K562 (cell line): ENCODE data around the gene BCR. TPM values are rescaled to one million over a fixed set of nuclear protein-coding genes. Genes with fewer than 3 reads are reported as not detected.

Experiments used
- ATAC-seq: fragments of 200-7000 bp; cut with Tn5 transposase; 3 replicates; pipeline ENCODE4 v1.9.1; 2020; ENCODE audit warnings: moderate library complexity
- BruUV-seq: library from RNA; stranded (reverse); fragments of 400-500 nt; replicated peaks from 2 replicates; lab custom pipeline; 2021; lab: Mats Ljungman, UMichigan
- CTCF ChIA-PET: fragments of 300-600 bp; formaldehyde crosslinking; extraction: SDS; loops from one replicate; lab custom pipeline; 2021; ENCODE audit warnings: low intra/inter-chr PET ratio; lab: Yijun Ruan, JAX
- POLR2A ChIA-PET: fragments of 300-600, 350-650 bp; sonication (Branson Sonifier 250); formaldehyde crosslinking; extraction: SDS; loops from one replicate; lab custom pipeline; 2021; ENCODE audit warnings: antibody characterized with exemption, inconsistent platforms; lab: Yijun Ruan, JAX
- DNase-seq, 4 experiments: peaks; one replicate each; pipeline versions ENCODE4 v3.0.0 to v3.0.0-alpha.2; 2011 to 2018; ENCODE audit warnings: low spot score in 3 of 4, mixed read lengths in 3 of 4; ENCODE audit errors: extremely low read depth in 1 of 4
- FAIRE-seq: peaks from 2 replicates; lab custom pipeline; 2011; peaks lifted over from hg19 to GRCh38; lab: Jason Lieb, UNC
- H2AFZ ChIP-seq: 2 replicates; pipeline ENCODE4 v1.6.0; 2011; ENCODE audit warnings: low read depth, low read length, control low read depth, inconsistent platforms
- H3K27ac ChIP-seq: fragments of 200-600 bp; 3 replicates; pipeline ENCODE4 v1.8.0; 2011; ENCODE audit warnings: low read depth, mild to moderate bottlenecking, control low read depth, inconsistent platforms, low read length, moderate library complexity, mixed read lengths; ENCODE audit errors: extremely low read depth
- H3K27me3 ChIP-seq, 2 experiments: fragments of 300-600 bp in 1 of 2; 2 replicates in 1 of 2; 3 replicates in 1 of 2; pipeline versions ENCODE4 v1.6.0 to v1.8.0; 2011; ENCODE audit warnings: inconsistent platforms in 2 of 2, low read length in 2 of 2, mild to moderate bottlenecking in 1 of 2, mixed read lengths in 1 of 2, moderate library complexity in 1 of 2; ENCODE audit not compliant: control insufficient read depth in 2 of 2, insufficient read depth in 2 of 2
- H3K36me3 ChIP-seq: fragments of 300-600 bp; 3 replicates; pipeline ENCODE4 v1.8.0; 2011; ENCODE audit warnings: mild to moderate bottlenecking, low read length, inconsistent platforms; ENCODE audit not compliant: control insufficient read depth, insufficient read depth
- H3K4me1 ChIP-seq, 2 experiments: fragments of 200-600 bp in 1 of 2; replicated peaks in 1 of 2; 2 replicates in 1 of 2; 3 replicates in 1 of 2; pipeline versions ENCODE4 v1.5.1 to v1.8.0; 2011; ENCODE audit warnings: inconsistent platforms in 2 of 2, low read length in 2 of 2, mild to moderate bottlenecking in 1 of 2, mixed read lengths in 1 of 2, moderate library complexity in 1 of 2; ENCODE audit not compliant: control insufficient read depth in 2 of 2, insufficient read depth in 2 of 2
- H3K4me2 ChIP-seq: 2 replicates; pipeline ENCODE4 v1.6.1; 2011; ENCODE audit warnings: low read length, control low read depth, inconsistent platforms, mixed read lengths; ENCODE audit not compliant: insufficient read depth
- H3K4me3 ChIP-seq: fragments of 200-600 bp; sonication (generic), shearing (Covaris generic); 2 replicates; pipeline ENCODE4 v1.5.1; 2016; ENCODE audit warnings: control low read depth, inconsistent platforms
- H3K79me2 ChIP-seq: fragments of 200-600 bp; 3 replicates; pipeline ENCODE4 v1.8.0; 2011; ENCODE audit warnings: low read length, inconsistent platforms; ENCODE audit not compliant: control insufficient read depth, insufficient read depth
- H3K9ac ChIP-seq, 2 experiments: 2 replicates each; pipeline versions ENCODE4 v1.6.0 to v1.6.1; 2011; ENCODE audit warnings: low read depth in 2 of 2, low read length in 2 of 2, control low read depth in 1 of 2, inconsistent platforms in 1 of 2, mild to moderate bottlenecking in 1 of 2, mixed read lengths in 1 of 2; ENCODE audit not compliant: insufficient read depth in 1 of 2
- H3K9me1 ChIP-seq: one replicate; pipeline ENCODE4 v1.6.0; 2011; ENCODE audit warnings: inconsistent platforms, mild to moderate bottlenecking, low read length, moderate library complexity; ENCODE audit not compliant: control insufficient read depth, insufficient read depth
- H3K9me3 ChIP-seq: replicated peaks from 2 replicates; pipeline ENCODE4 v1.5.1; 2011; ENCODE audit warnings: low read depth, low read length, inconsistent platforms; ENCODE audit not compliant: control insufficient read depth, insufficient read depth
- H4K20me1 ChIP-seq: replicated peaks from 2 replicates; pipeline ENCODE4 v1.6.1; 2011; ENCODE audit warnings: low read length, inconsistent platforms, mixed read lengths; ENCODE audit not compliant: control insufficient read depth, insufficient read depth
- CBFA2T3 ChIP-seq: fragments of 450-650 bp; IDR thresholded peaks from 2 replicates; pipeline ENCODE4 v1.6.1; 2017
- E2F1 ChIP-seq: sonication (generic); formaldehyde crosslinking; IDR thresholded peaks from 2 replicates; pipeline ENCODE4 v1.8.1; 2023; ENCODE audit warnings: mild to moderate bottlenecking, missing genetic modification reagents, moderate library complexity
- HMGXB4 ChIP-seq: sonication (generic); formaldehyde crosslinking; IDR thresholded peaks from 2 replicates; pipeline ENCODE4 v1.8.1; 2023; ENCODE audit warnings: mild to moderate bottlenecking, missing genetic modification reagents
- HNRNPH1 ChIP-seq: fragments of 200-400 bp; formaldehyde crosslinking; optimal IDR thresholded peaks from 2 replicates; pipeline ENCODE3; 2017; ENCODE audit warnings: low read depth, mild to moderate bottlenecking, low read length, moderate library complexity
- ZKSCAN1 ChIP-seq: fragments of 150-350 bp; IDR thresholded peaks from 2 replicates; pipeline ENCODE4 v1.6.1; 2016; ENCODE audit warnings: low read depth, low read length
- ZNF347 ChIP-seq: fragments of 450-650 bp; formaldehyde crosslinking; IDR thresholded peaks from 2 replicates; pipeline ENCODE4 v1.4.0; 2020; ENCODE audit warnings: low read depth, mild to moderate bottlenecking, moderate library complexity
- WGBS: fragments of 100-300 bp; shearing (Covaris generic); methylation state at CpG from one replicate; pipeline ENCODE4 v1.1.6; 2016; ENCODE audit warnings: low coverage, mixed read lengths; ENCODE audit not compliant: insufficient coverage; ENCODE audit errors: missing lambda C conversion rate; 5-methylcytosine and 5-hydroxymethylcytosine counted together
- in situ Hi-C: fragments of 300-500 bp; cut with MboI; formaldehyde crosslinking; loops from 4 replicates; pipeline ENCODE4 v1.15.0; 2018; ENCODE audit warnings: inconsistent platforms, mixed read lengths
- intact Hi-C: fragments of 100-400 bp; cut with micrococcal nuclease; formaldehyde crosslinking; loops from 2 replicates; pipeline ENCODE4 v1.14.2; 2022
- polyA plus RNA-seq, 8 experiments: library from polyadenylated mRNA; depleted of rRNA in 4 of 8; stranded (reverse) in 5 of 8; unstranded in 3 of 8; fragments of >200 nt; fragmentation: Nextera tagmentation in 2 of 8; fragmentation: Illumina TruSeq in 1 of 8; extraction: Ambion mirVana in 2 of 8; extraction: Trizol in 1 of 8; gene quantifications; 2 replicates each; pipeline versions ENCODE4 v1.2.1 to v1.2.3, GENCODE V29; 2011 to 2014; ENCODE audit warnings: inconsistent platforms in 1 of 8, missing spikeins in 1 of 8
- total RNA-seq, 7 experiments: library from RNA; depleted of rRNA in 6 of 7; stranded (reverse); fragments of >200 nt in 6 of 7; fragmentation: Illumina TruSeq in 2 of 7; extraction: Trizol in 2 of 7; gene quantifications; 2 replicates each; pipeline versions ENCODE4 v1.2.1 to v1.2.3, GENCODE V29; 2011 to 2021; ENCODE audit warnings: low replicate concordance in 1 of 7

BCR gene
- total and polyA plus RNA-seq, 9 of the 15 experiments (the other 6 are each of a cell fraction or from before 2014, with no cell fraction given) = 0.41 to 150 (median 45.6) TPM

GRCh38 chr22:23152238-23153114 is 27.8 kb upstream of the BCR start:
- H3K27me3 ChIP-seq = peaks cover 79 to 93% of the 10 kb centered on the region in 2 experiments
- peaks cover 4% of the 10 kb centered on the region for H3K9me1 ChIP-seq
- 3% methylated on average over 19 of the region's 19 CpGs for WGBS
- no TSS peak for BruUV-seq
- in situ Hi-C loops (loop anchor here (25.0 kb wide), 1 partner anchor 435 kb away; the partner anchor contains the start of gene IGLL1), intact Hi-C loops (no loop called here)
- CTCF ChIA-PET = interaction anchor here (1.1 kb wide), 1 partner anchor 193 kb away, joined by 3 read pairs; no protein-coding TSS in a partner anchor
- FAIRE-seq (no peak), ATAC-seq (peak; percentile 2), DNase-seq (peak in 1 of 4 experiments; percentile 62)
- no peak overlapping the region for H3K4me2 ChIP-seq
- POLR2A ChIA-PET = interaction anchor here (0.8 to 86.5 kb wide), 7 partner anchors 8 to 129 kb away, joined by 3 to 3476 read pairs (median 15); partner anchors contain the start of genes BCR, RAB36 and RSPH14
- H3K79me2 ChIP-seq = no peaks in the 10 kb centered on the region
- no peak overlapping the region for H3K27ac ChIP-seq
- peaks cover 82% of the 10 kb centered on the region for H4K20me1 ChIP-seq
- peaks cover 4 to 33% of the 10 kb centered on the region in 2 experiments; a peak in 4 of 5 replicates for H3K4me1 ChIP-seq
- no peak overlapping the region for H3K4me3 ChIP-seq
- H2AFZ ChIP-seq = peak overlapping the region; percentile 0; the same call in 1 of the 2 replicates
- no peaks in the 10 kb centered on the region for H3K9me3 ChIP-seq
- H3K9ac ChIP-seq = peak overlapping the region in 1 of 2 experiments; percentile 39; a peak in 2 of 4 replicates
- H3K36me3 ChIP-seq = no peaks in the 10 kb centered on the region
- no peak for TF ChIP-seq ZNF347
- TF ChIP-seq ZKSCAN1 = no peak
- peak; percentile 57; the same call in 1 of the 2 replicates for TF ChIP-seq E2F1 (CRISPR knock-in tag)
- 0 out of 2 replicates have a peak, but pooled peaks have one; percentile 73 for TF ChIP-seq HMGXB4 (CRISPR knock-in tag)
- no peak for TF ChIP-seq HNRNPH1
- no peak for TF ChIP-seq CBFA2T3
